ENCODE measurements around the gene CFHR5. TPM values are rescaled to one million over a fixed set of nuclear protein-coding genes. Genes with fewer than 3 reads are reported as not detected.

The CFHR5 gene
- total and polyA plus RNA-seq, 2 experiments from 2014 or later = not detected

DNA sequence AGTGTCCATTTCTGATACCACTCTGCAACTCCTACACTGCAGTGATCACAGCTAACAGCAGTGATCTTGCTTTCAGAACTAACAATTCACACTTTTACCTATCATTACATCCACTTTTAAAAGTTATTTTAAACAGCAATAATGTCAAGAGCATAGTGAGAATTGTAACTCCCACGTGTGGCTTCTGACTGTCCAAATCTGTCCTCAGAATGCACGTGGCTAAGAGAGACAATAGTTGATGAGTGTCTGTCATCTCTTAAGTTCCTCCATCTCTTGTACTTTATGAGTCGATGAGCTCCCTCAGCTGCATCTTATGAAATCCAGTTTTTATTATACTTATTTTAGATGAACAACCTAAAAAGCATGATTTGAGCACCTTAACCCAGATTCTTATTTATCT is 16.5 kb upstream of the CFHR5 start:
- H3F3A ChIP-seq (replicated peaks; ENCODE audit: low read depth) = no peaks in the 10 kb centered on the region
- no peak overlapping the region for H3K27ac Mint-ChIP-seq

More for the DNA sequence above, 16.5 kb upstream of the CFHR5 start:
- no peak overlapping the region for H3K4me3 Mint-ChIP-seq
- no peak overlapping the region for H3K27ac ChIP-seq (ENCODE audit: low read depth)
- H2AFZ ChIP-seq = no peak overlapping the region
- H3K27me3 ChIP-seq (ENCODE audit: insufficient read depth) = no peaks in the 10 kb centered on the region
- no peaks in the 10 kb centered on the region for H3K4me1 ChIP-seq (ENCODE audit: insufficient read depth)
- TF ChIP-seq NANOG (IDR thresholded peaks at IDR 0.05; ENCODE audit: borderline replicate concordance) (no peak), ZNF114 (CRISPR knock-in tag; IDR thresholded peaks at IDR 0.05) (no peak), EZH2phosphoT487 (IDR thresholded peaks at IDR 0.05; ENCODE audit: unreplicated experiment) (no peak), JUNB (IDR thresholded peaks at IDR 0.05; ENCODE audit: unreplicated experiment) (no peak), ETS1 (IDR thresholded peaks at IDR 0.05) (no peak), ZNF331 (CRISPR knock-in tag; IDR thresholded peaks at IDR 0.05; ENCODE audit: low read depth) (no peak), POLR2AphosphoS5 (IDR thresholded peaks at IDR 0.05; ENCODE audit: low read depth) (no peak), ZNF462 (CRISPR knock-in tag; IDR thresholded peaks at IDR 0.05) (no peak), EZH2 (IDR thresholded peaks at IDR 0.05; ENCODE audit: low read depth, unreplicated experiment) (no peak), CREB1 (CRISPR knock-in tag; IDR thresholded peaks at IDR 0.05; ENCODE audit: low read depth) (no peak), STAT1 (IDR thresholded peaks at IDR 0.05; ENCODE audit: unreplicated experiment) (no peak)
- TF ChIP-seq, protein P1, sequence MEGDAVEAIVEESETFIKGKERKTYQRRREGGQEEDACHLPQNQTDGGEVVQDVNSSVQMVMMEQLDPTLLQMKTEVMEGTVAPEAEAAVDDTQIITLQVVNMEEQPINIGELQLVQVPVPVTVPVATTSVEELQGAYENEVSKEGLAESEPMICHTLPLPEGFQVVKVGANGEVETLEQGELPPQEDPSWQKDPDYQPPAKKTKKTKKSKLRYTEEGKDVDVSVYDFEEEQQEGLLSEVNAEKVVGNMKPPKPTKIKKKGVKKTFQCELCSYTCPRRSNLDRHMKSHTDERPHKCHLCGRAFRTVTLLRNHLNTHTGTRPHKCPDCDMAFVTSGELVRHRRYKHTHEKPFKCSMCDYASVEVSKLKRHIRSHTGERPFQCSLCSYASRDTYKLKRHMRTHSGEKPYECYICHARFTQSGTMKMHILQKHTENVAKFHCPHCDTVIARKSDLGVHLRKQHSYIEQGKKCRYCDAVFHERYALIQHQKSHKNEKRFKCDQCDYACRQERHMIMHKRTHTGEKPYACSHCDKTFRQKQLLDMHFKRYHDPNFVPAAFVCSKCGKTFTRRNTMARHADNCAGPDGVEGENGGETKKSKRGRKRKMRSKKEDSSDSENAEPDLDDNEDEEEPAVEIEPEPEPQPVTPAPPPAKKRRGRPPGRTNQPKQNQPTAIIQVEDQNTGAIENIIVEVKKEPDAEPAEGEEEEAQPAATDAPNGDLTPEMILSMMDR (conservative IDR thresholded peaks at IDR 0.05; ENCODE audit: low read depth in 2 of 2) = no peak
- TF ChIP-seq, protein P2, sequence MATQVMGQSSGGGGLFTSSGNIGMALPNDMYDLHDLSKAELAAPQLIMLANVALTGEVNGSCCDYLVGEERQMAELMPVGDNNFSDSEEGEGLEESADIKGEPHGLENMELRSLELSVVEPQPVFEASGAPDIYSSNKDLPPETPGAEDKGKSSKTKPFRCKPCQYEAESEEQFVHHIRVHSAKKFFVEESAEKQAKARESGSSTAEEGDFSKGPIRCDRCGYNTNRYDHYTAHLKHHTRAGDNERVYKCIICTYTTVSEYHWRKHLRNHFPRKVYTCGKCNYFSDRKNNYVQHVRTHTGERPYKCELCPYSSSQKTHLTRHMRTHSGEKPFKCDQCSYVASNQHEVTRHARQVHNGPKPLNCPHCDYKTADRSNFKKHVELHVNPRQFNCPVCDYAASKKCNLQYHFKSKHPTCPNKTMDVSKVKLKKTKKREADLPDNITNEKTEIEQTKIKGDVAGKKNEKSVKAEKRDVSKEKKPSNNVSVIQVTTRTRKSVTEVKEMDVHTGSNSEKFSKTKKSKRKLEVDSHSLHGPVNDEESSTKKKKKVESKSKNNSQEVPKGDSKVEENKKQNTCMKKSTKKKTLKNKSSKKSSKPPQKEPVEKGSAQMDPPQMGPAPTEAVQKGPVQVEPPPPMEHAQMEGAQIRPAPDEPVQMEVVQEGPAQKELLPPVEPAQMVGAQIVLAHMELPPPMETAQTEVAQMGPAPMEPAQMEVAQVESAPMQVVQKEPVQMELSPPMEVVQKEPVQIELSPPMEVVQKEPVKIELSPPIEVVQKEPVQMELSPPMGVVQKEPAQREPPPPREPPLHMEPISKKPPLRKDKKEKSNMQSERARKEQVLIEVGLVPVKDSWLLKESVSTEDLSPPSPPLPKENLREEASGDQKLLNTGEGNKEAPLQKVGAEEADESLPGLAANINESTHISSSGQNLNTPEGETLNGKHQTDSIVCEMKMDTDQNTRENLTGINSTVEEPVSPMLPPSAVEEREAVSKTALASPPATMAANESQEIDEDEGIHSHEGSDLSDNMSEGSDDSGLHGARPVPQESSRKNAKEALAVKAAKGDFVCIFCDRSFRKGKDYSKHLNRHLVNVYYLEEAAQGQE (IDR thresholded peaks at IDR 0.05; ENCODE audit: unreplicated experiment) = no peak
- no peak for DNase-seq (ENCODE audit: low spot score)
- H4K20me1 ChIP-seq (replicated peaks; ENCODE audit: insufficient read depth) = no peaks in the 10 kb centered on the region
- H3K4me2 ChIP-seq = no peak overlapping the region
- no peak overlapping the region for H3K4me3 ChIP-seq
- no peak for ATAC-seq
- no peaks in the 10 kb centered on the region for H3K9me2 ChIP-seq (ENCODE audit: insufficient read depth)
- no peaks in the 10 kb centered on the region for H3K36me3 Mint-ChIP-seq (ENCODE audit: low read depth)
- no peaks in the 10 kb centered on the region for H3K79me2 ChIP-seq (replicated peaks; ENCODE audit: insufficient read depth)
- H3K9me3 Mint-ChIP-seq = no peaks in the 10 kb centered on the region
- H3K4me1 Mint-ChIP-seq = no peaks in the 10 kb centered on the region
- H3K36me3 ChIP-seq (ENCODE audit: insufficient read depth) = no peaks in the 10 kb centered on the region
- no peaks in the 10 kb centered on the region for H3K27me3 Mint-ChIP-seq (ENCODE audit: insufficient read depth, low read depth, poor library complexity)

Data from GM23338 (cell line).